Large intestine (tissue), 3 donors: Measurements from ENCODE around the gene KIRREL3. TPM values are rescaled to one million over a fixed set of nuclear protein-coding genes. Genes with fewer than 3 reads are reported as not detected.

Experiments used
- DNase-seq, 2 donors: peaks; one replicate each; pipeline versions ENCODE4 v3.0.0 to v3.0.0-alpha.2; 2013
- H3K27ac ChIP-seq: one replicate; pipeline ENCODE4 v1.5.1; 2013; ENCODE audit warnings: low read length
- H3K27me3 ChIP-seq: 2 replicates; pipeline ENCODE4 v1.6.1; 2013; ENCODE audit warnings: low read length; ENCODE audit not compliant: control insufficient read depth, insufficient read depth
- H3K36me3 ChIP-seq: 2 replicates; pipeline ENCODE4 v1.6.1; 2013; ENCODE audit warnings: low read length; ENCODE audit not compliant: control insufficient read depth, insufficient read depth
- H3K4me1 ChIP-seq: one replicate; pipeline ENCODE4 v1.6.1; 2013; ENCODE audit warnings: low read length; ENCODE audit not compliant: control insufficient read depth, insufficient read depth
- H3K4me3 ChIP-seq: one replicate; pipeline ENCODE4 v1.5.1; 2013; ENCODE audit warnings: low read length
- H3K9me3 ChIP-seq: one replicate; pipeline ENCODE4 v1.6.1; 2013; ENCODE audit warnings: mild to moderate bottlenecking, low read depth, low read length, moderate library complexity; ENCODE audit not compliant: control insufficient read depth
- WGBS: methylation state at CpG from one replicate; pipeline ENCODE4 v1.1.5; 2013; ENCODE audit warnings: low lambda C conversion rate; ENCODE audit not compliant: insufficient coverage; 5-methylcytosine and 5-hydroxymethylcytosine counted together
- polyA plus RNA-seq: library from polyadenylated mRNA; unstranded; fragments of 120-200 nt; gene quantifications from one replicate; pipeline ENCODE4 v1.2.1, GENCODE V29; 2013

The KIRREL3 gene
- polyA plus RNA-seq, 1 donor = 0.96 TPM

DNA sequence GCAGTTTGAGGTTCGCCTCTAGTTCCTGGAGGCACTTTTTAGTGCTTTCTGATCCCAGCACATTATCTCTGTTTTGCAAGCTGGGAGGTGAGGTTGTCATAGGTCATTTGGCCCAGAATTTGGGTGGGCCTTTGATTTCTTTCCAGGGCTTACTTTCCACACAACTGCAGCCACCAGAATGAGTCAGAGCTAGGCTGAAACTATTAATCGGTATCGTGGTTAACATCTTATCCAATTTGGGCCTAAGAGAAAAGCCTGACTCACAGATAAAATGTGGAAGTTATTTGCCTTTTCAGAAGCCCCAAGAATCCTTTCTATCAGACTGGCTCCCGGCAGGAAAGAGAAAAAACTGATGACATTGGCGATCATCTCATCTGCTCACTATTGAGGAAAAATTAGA, 166.4 kb downstream of the KIRREL3 start:
- Histone ChIP-seq H3K27ac (no peak overlapping the region), H3K36me3 (no peaks in the 10 kb centered on the region), H3K27me3 (peaks cover 8% of the 10 kb centered on the region), H3K9me3 (no peaks in the 10 kb centered on the region), H3K4me3 (no peak overlapping the region), H3K4me1 (no peaks in the 10 kb centered on the region)
- DNase-seq = no peak
- whole genome bisulfite sequencing = no CpG with 5 or more reads among the region's 5 CpGs

DNA sequence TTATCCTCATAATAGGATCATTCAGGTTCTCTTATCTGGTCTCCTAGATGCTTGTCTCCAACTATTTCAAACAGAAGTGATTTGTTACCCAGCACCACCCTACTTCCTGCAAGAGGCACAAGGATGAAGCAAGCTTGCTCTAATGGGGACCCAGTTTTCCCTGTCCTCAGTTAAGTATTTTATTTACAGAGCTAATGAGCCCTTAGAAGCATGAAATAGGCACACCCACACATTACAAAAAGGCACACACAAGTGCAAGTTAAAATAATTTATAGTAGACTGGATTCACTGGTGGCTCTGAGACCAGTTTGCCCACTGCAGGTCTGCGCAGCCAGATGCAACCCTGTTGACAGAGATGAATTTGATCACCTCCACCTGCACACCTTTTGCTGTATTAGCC, 167.5 kb downstream of the KIRREL3 start:
- Histone ChIP-seq H3K4me1 (no peaks in the 10 kb centered on the region), H3K9me3 (no peaks in the 10 kb centered on the region), H3K27me3 (peaks cover 7% of the 10 kb centered on the region), H3K27ac (no peak overlapping the region), H3K4me3 (no peak overlapping the region), H3K36me3 (no peaks in the 10 kb centered on the region)
- no CpG with 5 or more reads among the region's 1 CpG for WGBS
- DNase-seq = no peak

DNA sequence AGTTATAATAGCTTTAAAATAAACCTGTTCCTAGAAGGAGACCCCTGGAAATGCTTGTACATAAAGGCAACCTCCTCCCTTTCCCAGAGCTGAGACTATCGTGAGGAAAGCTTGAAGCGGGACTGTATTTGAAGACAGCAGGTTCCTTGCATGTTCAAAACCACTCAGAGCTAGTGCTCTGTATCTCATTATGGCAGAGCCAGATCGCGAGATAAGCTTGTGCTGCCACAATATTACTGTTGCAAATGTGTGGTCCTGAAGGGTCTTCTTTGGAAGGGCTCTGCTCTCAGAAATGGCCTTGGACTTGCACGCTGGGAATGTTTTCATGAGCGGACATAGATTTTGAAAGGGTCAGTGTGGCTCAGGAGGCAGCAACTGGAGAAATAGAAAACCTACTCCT, 168.2 kb downstream of the KIRREL3 start:
- Histone ChIP-seq H3K27me3 (peaks cover 7% of the 10 kb centered on the region), H3K4me3 (no peak overlapping the region), H3K36me3 (no peaks in the 10 kb centered on the region), H3K27ac (no peak overlapping the region), H3K4me1 (no peaks in the 10 kb centered on the region), H3K9me3 (no peaks in the 10 kb centered on the region)
- no peak for DNase-seq
- no CpG with 5 or more reads among the region's 6 CpGs for WGBS

DNA sequence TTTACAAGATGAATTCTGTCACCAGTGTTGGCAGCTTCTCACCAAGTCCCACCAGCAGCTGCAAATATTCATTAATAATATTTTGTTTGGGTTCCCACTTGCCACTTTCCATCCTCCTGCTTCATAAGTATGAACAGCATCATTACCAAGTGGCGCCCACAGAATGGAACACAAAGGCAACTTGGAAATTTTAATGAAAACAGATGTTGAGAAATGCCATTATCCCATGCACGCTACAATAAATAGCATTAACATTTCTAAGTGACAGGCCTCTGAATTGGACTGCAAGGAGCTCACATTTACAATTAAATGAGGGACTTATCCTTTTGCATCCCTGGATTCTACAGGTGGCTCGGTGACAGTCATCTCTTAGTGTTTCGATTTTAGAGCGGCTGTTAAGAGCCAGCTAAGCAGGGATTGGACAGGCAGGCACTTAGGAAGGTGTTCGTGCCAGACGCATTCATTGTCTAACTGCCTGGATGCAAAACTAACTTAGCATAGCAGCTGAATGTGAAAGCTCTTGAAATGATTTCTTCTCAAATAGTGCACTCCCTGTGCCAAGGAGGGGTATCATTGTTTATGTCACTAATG, 170.3 kb downstream of the KIRREL3 start:
- Histone ChIP-seq H3K27ac (no peak overlapping the region), H3K27me3 (peaks cover 4% of the 10 kb centered on the region), H3K36me3 (no peaks in the 10 kb centered on the region), H3K9me3 (no peaks in the 10 kb centered on the region), H3K4me3 (no peak overlapping the region), H3K4me1 (no peaks in the 10 kb centered on the region)
- DNase-seq = no peak
- WGBS = no CpG with 5 or more reads among the region's 7 CpGs

DNA sequence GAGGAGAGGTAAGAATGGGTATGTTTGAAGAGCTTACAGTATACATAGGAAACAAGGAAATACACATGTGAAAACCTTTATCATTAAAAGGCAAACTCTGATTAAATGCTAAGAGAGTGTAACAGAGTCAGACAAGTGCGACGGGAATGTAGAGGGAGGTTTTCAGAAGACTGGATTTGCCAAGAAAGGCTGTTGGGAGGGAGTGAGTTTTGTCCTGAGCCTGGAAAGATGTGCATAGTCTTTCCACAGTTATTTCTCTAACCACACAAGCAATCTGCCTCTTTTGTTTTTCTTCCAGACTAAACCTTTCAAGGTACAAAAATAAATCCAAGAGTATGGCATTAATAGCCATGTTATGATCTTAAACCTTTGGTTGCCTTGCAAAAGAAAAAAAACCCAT, 170.9 kb downstream of the KIRREL3 start:
- no peak overlapping the region for H3K27ac ChIP-seq
- H3K36me3 ChIP-seq = no peaks in the 10 kb centered on the region
- H3K4me3 ChIP-seq = no peak overlapping the region
- H3K27me3 ChIP-seq = peaks cover 4% of the 10 kb centered on the region
- no peaks in the 10 kb centered on the region for H3K4me1 ChIP-seq
- WGBS = 83% methylated on average over 2 of the region's 2 CpGs
- DNase-seq = no peak
- H3K9me3 ChIP-seq = no peaks in the 10 kb centered on the region

DNA sequence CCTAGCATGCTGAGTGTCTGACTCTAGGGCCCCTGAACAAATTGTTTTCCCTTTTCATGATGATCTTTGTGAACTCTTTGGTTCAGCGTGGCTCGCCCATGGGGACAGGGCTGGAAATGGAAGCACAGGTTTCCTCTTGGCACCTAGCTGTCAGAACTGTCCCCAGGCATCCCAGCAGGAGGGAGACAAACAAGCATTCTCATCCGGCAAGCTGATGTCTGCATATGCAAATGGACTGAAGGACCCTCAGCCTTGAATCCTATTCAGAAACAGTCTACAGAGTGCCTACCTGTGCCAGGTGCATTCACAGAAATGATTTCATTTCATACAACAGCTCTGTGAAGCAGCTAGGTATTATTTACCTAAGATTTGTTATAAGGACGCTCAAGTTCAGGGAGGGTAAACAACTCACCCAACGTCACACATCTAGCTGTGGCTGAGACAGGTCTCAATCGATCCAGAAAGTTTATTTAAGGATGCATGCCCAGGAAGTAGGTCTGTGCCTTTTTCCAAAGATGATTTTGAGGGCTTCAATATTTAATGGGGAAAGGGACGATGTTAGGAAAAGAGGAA, 176.4 kb downstream of the KIRREL3 start:
- DNase-seq = no peak
- Histone ChIP-seq H3K27me3 (peaks cover 6% of the 10 kb centered on the region), H3K27ac (no peak overlapping the region), H3K9me3 (no peaks in the 10 kb centered on the region), H3K36me3 (no peaks in the 10 kb centered on the region), H3K4me3 (no peak overlapping the region), H3K4me1 (no peaks in the 10 kb centered on the region)
- WGBS = 26% methylated on average over 3 of the region's 7 CpGs

DNA sequence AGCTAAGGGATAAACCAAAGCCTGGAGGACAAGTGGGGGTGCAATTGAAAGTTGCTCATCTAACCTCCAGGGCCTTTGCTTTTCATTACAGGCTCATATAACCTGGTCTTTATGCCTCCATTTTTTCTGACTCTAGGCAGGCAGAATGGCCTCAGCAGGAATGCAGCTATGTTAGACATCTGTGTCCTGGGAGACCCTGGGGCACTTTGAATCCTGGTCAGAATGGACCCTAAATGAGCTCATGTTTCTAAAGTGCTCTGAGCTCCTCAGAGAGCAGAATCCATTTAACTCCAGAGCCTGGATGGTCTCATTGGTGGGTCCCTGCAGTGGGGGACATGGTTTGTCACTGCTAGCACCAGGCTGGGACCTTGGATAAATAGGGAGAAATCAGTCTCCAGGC, 177.3 kb downstream of the KIRREL3 start:
- DNase-seq = no peak
- Histone ChIP-seq H3K36me3 (no peaks in the 10 kb centered on the region), H3K27ac (no peak overlapping the region), H3K4me3 (no peak overlapping the region), H3K27me3 (peaks cover 6% of the 10 kb centered on the region), H3K9me3 (no peaks in the 10 kb centered on the region), H3K4me1 (no peaks in the 10 kb centered on the region)

DNA sequence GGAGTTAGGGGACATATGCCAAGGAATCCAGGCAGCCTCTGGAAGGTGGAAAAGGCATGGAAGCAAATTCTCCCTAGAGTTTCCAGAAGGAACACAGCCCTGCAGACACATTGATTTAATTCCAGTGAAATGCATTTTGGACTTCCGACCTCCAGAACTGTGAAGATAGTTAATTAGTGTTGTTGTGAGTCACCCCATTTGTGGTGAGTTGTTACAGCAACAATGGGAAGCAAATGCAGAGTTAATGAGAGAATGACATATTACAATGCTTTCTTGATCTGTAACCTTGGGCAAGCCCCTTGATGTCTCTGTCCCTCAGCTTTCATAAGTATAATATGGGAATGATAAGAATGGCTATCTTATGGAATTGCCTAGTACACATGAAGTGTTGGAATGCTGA, 178.7 kb downstream of the KIRREL3 start:
- Histone ChIP-seq H3K27me3 (peaks cover 6% of the 10 kb centered on the region), H3K4me1 (no peaks in the 10 kb centered on the region), H3K36me3 (no peaks in the 10 kb centered on the region), H3K9me3 (no peaks in the 10 kb centered on the region), H3K4me3 (no peak overlapping the region), H3K27ac (no peak overlapping the region)
- no peak for DNase-seq
- no CpG with 5 or more reads among the region's 1 CpG for WGBS

DNA sequence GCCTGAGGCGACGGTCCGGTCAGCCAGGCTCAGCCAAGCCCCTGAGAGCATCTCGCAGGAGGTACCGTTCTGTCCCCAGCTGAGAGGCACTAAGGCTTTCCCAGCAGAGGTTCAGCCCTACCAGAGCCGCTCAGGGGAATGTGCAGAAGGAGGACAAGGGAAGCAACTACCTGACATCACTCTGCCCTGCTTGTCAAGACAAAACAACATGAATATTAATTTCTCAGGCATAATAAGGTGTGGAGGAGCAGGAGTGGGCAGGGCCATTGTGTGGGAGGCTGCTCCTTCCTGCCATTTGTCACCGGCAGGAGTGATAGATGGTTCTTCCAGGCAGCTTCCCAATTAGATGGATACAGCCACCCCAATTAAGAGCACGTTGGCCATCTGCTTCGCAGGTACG, 181.4 kb downstream of the KIRREL3 start:
- Histone ChIP-seq H3K36me3 (no peaks in the 10 kb centered on the region), H3K27ac (no peak overlapping the region), H3K9me3 (no peaks in the 10 kb centered on the region), H3K4me1 (no peaks in the 10 kb centered on the region), H3K27me3 (peaks cover 9% of the 10 kb centered on the region), H3K4me3 (no peak overlapping the region)
- no CpG with 5 or more reads among the region's 10 CpGs for WGBS
- no peak for DNase-seq

DNA sequence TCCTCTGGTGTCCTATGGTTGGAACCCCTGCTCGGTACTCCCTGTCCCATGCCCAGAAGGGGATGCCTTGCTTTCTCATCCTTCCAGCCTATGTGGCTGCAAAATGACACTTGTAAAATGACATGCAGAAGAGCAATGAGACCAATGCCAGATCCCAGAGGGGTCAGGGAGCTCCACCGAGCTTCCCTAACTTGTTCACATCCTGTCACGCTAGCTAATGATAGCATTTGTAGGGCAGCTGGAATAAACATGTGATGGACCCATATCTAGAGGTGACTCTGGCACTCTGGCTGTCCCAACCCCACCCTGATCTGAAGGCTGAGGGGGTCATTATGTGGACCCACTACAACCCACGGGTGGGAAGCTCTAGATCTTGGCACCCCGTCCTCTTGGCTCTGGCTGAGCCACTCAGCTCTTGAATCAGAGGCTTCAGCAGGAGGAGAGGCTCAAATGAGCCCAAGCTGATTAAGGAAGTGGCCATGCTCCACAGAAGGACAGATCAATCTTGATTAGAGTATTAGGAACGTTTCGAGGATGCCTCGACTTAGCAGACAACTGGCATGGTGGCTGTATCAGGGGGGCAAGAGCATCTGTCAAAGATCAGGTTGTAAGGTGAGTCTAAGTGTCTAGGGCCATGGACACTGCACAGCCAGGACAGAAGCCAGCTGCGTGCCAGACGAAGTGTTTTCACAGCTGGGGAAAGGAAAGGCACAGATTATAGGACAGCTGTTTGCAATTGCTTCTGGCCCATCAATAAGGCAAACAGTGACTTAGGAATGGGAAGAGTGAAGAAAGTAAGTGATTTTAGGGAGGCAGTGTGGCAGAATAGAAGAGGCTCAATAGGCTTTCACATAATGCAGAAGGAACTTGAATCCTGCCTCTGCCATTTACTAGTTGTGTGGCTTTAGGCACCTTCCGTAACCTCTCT, 182.8 kb downstream of the KIRREL3 start:
- no peaks in the 10 kb centered on the region for H3K9me3 ChIP-seq
- peaks cover 6% of the 10 kb centered on the region for H3K27me3 ChIP-seq
- 100% methylated on average over 1 of the region's 11 CpGs for WGBS
- no peaks in the 10 kb centered on the region for H3K36me3 ChIP-seq
- H3K4me1 ChIP-seq = no peaks in the 10 kb centered on the region
- no peak overlapping the region for H3K4me3 ChIP-seq
- H3K27ac ChIP-seq = no peak overlapping the region
- no peak for DNase-seq
